ENCODE results near the gene INPP4A.

Gene INPP4A

DNA sequence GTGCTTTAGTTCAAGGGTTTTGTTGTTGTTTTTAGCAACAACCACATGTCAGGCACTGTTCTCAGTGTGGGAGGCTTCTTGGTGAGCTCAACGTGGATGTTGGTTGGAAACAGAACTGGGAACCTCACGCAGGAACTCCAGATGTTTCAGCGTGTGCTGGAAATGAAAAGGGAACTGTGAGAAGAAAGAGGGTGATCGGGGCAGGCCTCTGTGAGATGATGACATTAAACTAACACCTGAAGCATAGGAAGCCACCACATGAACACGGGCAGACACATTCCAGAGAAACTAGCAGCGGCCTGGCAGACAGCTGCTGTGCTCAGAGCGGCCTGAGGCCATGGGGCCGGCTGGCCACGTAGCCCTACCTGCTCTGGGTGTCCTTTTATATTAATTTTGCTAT lies 97.2 kb downstream of the INPP4A start:
- DNase-seq (ENCODE audit: low spot score) = no peak

DNA sequence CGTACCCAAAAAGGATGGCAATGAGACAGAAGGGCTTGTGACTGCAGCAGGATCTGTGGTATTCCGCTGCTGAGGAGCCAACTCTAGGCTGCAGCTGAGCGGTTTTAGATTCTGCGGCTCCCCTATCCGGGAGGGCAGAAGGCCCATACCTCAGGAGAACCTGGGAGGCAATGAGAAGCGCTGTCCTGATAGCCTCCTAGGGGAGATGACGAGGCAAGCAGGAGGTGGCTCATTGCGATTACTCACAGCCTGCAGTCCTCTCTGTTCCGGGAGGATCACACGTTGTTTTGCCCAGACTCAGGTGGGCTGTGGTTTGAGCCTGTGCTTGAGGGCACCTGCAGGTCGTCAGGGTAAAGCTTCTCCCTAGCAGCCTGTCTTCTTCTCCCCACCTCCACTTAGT lies 98.6 kb downstream of the INPP4A start:
- no peak for DNase-seq (ENCODE audit: low spot score)

DNA sequence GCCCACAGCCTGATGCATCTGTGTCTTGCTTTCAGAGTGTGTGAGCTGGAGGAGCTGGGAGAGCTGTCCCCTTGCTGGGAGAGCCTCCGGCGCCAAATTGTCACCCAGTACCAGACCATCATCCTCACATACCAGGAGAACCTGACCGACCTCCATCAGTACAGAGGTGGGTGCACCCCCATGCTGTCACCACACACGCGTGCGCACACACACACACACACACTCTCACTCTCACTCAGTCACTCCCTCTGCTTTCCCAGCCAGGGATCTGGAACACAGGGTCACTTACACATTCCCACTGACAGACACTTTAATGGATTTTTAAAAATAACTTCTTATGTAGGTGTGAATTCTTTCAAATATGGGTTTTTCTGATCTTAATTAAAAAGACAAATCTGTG lies 99.2 kb downstream of the INPP4A start:
- DNase-seq (ENCODE audit: low spot score) = no peak

DNA sequence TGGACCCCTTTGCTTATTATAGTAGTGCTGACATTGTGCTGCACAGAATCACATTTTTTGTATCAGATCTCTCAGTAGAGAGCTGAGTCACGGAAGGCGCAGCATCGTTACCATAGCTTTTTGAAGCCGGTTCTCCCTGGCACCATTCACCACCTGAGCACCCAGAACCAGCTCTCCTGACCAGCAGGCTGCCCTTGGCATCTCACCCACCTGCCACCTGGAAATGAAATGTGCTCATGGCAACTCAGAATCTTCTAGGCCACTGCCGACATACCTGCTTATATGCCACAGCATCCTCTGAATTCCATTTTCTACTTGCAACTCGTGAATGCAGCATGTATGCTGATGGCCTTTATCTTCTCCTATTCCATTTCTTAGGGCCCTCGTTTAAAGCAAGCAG lies 100.9 kb downstream of the INPP4A start:
- DNase-seq (ENCODE audit: low spot score) = no peak

DNA sequence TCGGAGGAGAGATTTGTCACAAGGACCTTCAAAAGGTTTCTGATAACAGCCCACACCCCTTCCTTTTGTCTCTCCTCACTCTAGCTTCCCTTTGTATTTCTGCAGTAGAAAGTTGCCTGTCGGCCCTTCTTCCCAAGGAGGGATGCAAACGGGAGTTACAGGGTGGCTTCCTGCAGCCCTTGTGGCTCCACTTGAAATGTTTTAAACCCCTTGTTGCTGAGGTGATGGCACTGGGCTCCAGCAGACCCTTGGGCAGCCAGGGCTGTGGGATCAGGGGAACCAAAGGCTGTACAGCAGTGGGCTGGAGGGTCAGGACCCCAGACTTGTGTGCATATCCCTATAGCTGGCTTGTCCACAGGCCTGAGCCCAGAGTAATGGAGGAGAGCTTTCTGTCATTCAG lies 101.5 kb downstream of the INPP4A start:
- no peak for DNase-seq (ENCODE audit: low spot score)

DNA sequence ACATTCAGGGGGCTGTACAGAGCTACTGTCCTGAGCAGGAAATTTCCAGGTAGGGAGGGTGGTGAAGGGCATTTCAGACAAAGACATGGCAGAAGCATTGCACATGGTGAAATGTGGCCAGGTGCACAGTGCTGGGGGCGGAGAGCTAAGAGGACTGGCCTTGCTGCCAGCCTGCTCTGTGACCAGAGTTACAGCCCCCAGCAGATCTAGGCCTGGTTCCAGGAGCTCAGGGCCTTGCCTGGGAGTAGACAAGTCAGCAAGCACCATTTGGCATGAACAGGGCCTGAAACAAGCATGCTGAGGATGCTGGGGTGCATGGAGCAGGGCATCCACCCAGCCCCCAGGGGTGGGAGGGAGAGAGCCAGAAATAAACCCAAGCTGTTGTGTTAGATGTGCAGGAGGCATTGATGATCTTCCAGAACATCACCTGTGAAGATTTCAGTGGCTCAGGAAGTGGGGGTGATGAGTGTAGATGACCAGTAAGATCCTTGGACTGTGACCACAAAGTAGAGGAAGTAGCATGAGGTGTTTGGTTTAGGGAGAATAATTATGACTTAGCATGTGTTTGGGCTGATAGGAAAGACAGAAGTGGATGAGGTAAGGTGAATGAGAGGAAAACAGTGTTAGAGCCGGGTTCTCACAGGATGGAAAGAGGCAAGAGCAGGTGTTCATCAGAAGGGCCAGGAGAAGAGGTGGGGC lies 102.6 kb downstream of the INPP4A start:
- DNase-seq (ENCODE audit: low spot score) = no peak

DNA sequence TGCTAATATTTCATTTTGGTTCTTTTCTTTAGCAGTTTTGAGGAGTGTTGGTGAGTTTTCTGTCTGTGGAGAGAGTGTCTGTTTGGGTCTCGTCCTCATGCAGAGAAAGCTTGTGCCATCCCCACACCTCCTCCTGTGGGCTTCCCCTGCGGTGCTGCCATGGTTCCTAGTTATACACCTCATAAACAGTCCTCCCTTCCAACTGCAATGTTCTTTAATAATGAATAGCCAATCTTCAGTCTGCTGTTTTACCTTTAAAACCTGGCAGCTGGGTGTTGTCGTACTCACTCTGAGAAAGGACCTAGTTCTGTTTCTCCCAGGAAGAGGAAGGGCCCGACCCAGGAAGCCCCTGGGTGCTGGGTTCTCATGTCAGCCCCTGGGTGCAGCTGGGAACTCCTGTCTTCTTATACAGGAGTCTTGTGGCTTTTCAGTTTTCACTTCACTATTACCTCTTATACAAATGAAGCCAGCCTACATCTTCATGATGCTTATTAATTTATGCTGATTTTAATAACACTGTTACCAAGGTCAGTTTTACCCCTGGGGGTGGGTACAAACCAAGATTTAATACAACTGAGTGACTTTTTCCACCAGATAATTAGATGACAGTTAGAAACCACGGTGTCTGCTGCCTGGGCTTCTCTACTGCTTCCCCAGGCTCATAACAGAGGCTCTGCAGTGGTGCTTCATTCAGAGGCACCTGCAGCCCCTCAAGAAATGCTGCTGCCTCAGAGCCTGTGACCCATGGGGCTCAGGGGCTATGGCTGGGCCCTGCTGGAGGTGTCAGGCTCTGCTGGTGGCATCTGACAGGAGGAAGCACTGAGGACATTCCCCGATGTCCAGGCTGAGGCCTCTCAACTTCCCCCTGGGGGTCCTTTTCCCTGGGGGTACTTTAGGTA lies 104.5 kb downstream of the INPP4A start:
- no peak for DNase-seq (ENCODE audit: low spot score)

DNA sequence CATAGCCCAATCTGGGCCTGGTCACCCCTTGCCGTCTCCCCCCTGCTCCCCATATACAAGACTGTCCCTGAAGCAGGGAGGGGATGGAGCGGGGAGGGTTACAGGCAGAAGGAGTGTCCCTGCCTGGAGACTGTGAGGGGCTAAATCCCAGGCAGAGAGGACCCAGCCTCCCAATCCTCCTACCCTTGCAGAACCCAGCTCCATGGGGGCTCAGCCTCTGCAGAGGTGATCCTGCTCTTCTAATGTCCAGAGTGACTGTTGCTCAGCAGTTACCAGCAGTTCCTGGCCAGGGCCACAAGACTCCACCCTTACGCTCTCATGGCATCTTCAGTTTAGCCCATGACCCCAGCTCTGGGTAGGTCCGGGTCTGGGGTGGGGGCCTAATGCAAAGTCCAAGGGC lies 105.5 kb downstream of the INPP4A start:
- DNase-seq (ENCODE audit: low spot score) = no peak

DNA sequence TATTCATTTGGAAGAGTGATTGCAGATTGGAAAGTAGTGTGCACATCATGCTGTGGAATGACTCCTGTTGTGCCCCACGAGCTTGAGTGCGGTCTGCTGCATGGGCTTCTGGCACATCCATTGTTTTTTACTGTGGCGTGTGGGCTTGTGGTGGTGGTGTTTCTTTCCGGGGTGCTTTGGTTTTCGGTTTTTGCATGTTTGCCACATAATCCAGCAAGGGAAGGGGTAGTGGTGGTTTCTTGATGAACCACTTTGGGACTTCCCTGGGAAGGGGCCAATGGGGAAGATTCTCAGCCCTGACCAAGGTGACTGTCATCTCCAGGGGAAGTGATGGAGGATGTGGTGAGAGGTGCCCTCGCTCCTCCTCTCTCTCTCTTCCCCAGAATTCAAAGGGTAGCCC lies 106.7 kb downstream of the INPP4A start:
- no peak for DNase-seq (ENCODE audit: low spot score)

DNA sequence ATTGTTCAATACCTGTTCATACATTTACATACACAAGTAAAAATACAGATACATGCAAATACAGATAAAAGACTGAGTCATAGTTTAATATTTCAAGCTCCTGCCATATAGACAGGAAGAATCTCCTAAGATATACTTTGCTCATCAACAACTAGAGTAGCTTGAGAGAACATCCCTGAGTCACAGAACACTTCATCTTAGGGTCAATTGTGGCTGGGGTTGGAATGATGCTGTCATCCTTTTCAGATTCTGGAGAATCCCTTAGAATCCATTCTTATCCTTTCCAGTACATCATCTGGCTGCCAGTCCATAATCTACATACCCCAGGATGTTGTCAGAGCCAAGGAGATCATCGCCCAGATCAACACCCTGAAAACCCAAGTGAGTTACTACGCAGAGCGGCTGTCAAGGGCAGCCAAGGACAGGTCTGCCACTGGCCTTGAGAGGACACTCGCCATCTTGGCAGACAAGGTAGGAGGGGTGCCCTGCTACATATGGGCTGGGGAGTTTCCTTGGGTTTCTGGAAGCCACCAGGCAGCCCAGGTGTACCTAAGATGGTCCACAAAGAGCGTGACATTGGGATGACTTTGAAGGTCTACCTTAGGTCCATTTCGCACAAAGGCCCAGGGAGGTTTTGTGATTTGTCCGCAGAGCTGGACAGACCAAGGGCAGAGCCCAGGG lies 108.0 kb downstream of the INPP4A start:
- DNase-seq (ENCODE audit: low spot score) = no peak

DNA sequence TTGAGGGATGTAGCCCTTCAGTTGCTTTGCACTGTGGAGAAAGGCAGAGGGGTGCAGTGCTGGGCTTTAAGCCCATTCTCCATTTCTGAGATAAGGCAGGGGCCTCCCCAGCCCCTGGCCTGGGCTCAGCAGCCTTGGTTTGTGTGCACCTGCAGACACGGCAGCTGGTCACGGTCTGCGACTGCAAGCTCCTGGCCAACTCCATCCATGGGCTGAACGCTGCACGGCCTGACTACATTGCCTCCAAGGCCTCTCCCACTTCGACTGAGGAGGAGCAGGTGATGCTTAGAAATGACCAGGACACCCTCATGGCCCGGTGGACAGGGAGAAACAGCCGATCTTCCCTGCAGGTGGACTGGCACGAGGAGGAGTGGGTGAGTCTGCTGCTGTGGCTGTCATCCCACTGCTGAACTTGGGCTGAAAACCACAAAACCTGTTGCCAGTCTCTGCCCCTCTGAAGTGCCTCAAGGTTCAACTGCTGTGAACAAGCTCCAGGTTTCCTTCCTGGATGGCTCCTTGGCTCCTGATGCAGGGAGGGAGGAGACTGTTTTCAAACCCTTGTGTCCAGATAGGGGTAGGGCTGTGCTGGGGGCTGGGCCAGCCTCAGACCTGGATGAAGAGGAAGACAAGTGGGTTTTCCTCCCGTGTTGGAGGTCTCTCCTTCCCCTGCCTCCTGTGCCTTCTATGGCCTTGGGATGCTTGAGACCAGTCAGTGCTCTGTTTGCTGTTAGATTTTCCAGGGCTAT lies 109.6 kb downstream of the INPP4A start:
- DNase-seq (ENCODE audit: low spot score) = no peak

DNA sequence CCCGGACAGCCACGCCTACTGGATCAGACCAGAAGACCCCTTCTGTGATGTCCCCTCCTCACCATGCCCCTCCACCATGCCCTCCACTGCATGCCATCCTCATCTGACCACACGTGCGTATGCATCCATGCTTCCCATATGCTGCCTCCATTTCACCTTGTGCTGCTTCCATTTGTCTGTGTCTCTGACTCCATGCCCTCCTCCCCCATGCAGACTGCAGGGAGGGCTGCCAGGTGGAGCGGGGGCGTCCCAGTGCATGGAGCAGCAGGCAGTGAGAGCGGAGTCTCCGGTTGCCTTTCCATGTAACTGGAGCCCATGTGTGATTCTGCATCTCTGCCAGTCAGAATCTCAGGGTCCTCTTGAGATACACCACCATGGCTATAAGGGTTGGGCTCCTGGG lies 111.0 kb downstream of the INPP4A start:
- DNase-seq (ENCODE audit: low spot score) = no peak

DNA sequence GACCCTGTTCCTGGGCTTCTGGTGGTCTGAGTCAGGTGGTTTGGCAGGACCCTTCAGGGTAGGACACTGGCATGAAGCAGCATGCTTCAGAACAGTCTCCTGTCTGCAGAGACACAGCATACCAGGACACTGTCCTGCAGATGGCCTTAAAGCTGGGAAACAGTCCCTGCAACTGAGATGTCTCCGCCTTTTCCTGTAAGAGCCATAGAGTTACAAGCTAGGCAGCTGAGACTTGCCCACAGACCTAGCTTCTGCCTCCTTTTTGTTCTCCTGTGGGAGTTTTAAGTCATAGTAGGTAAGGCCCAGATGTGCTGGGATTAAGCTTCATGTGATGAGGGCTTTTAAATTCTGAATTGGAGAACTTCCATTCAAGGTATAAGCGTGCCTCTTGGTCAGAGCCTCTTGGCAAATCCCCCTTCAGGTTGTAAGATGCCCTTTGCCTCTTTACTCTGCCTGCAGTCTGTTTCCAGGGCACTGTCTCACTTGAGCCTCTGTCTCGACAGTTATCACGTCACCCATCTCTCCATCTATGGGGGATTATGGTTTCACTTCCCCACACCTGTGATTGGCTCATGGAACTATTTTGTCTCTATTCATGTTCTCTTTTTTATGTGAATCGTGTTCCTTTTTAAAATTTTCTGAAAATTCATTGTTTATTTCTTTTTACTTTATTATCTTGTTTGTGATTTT lies 111.8 kb downstream of the INPP4A start:
- no peak for DNase-seq (ENCODE audit: low spot score)

DNA sequence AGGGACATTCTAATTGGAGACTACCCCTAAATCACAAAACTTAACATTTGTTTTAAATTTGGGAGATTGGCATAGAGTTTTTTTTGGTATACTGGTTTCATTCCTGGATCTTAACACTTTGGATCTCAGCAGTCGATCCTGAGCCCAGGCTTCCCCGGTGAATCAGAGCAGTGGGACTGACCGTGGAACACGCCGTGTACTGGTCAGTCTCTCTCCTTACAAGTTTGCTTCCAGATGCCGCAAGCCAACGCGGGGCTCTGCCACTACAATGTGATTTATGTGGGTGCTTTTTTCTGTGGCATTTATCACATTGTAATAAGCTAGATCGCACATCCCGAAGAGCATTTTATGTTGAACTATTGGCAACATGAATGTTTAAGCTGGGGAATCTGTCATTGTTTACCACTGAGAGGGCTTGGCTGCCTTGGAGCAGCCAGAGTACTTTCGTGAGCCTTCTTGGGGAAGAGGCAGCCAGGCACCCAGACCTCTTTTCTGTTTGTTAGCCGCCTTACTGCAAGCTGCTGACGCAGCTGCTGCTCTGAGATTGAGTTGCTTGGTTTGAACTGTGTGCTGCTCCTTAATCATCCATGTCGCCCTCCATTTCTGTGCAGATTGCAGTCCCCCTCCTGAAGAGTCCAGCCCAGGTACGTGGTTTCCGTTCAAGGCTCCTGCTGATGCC lies 114.3 kb downstream of the INPP4A start:
- DNase-seq (ENCODE audit: low spot score) = no peak

DNA sequence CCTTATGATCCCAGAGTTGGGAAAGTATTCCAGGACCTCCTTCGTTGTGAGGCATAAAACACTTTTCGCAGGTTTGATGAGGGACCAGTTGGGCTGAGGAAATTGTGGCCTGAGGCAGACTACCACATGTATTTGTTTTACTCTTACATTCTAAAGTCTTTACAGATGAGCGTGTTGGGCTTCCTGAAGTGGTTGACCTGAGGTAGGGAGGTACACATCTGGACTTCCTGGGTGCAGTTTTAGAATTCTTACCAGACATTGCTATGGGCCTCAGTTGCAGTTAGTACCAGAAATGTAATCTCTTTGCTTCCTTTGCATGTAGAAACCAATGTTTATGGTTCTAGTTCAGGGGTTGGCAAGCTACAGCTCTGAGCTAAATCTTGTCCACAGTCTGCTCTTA lies 114.9 kb downstream of the INPP4A start:
- DNase-seq (ENCODE audit: low spot score) = no peak

DNA sequence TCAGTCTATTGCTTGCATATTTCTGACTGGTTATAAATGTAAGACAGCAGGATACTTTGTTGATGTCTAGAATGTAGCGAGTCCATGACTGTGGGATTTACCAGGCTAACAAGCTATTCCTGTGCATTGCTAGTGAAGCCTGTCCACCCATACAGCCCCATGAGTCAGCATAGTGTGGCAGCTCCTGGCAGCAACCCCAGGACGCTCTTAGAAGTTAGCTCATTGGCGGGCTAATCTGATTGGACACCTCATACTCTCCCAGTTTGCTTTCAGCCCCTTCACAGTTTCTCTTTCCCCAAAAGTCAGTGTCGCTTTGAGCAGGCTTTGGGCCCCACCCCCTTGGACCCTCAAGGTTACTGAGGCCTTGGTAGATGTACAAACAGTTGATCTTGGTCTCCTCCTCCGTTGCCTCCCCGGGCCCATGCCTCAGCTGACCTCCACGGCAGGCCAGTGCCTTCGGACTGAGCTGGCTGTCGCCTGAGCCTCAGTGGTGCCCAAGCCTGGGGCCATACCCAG lies 115.7 kb downstream of the INPP4A start:
- DNase-seq (ENCODE audit: low spot score) = peak; percentile 84

DNA sequence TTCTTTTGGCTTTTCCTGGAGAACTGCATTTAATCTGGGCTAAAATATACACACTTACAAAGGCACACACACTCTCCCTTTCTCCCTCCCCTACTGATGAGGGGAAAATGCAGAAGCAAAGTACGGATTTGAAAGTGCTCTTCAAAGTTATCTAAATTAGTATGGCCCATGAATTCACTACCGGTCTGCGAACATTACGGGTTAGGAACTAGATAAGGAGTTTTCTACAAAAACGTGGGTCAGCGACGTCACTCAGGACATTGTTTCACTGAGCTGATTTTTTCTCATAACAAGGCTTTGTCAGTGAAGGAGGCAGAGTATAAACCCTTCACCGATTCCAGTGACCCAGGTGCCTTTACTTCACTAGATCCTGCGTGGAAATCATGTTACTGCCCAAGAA lies 116.4 kb downstream of the INPP4A start:
- DNase-seq (ENCODE audit: low spot score) = no peak

DNA sequence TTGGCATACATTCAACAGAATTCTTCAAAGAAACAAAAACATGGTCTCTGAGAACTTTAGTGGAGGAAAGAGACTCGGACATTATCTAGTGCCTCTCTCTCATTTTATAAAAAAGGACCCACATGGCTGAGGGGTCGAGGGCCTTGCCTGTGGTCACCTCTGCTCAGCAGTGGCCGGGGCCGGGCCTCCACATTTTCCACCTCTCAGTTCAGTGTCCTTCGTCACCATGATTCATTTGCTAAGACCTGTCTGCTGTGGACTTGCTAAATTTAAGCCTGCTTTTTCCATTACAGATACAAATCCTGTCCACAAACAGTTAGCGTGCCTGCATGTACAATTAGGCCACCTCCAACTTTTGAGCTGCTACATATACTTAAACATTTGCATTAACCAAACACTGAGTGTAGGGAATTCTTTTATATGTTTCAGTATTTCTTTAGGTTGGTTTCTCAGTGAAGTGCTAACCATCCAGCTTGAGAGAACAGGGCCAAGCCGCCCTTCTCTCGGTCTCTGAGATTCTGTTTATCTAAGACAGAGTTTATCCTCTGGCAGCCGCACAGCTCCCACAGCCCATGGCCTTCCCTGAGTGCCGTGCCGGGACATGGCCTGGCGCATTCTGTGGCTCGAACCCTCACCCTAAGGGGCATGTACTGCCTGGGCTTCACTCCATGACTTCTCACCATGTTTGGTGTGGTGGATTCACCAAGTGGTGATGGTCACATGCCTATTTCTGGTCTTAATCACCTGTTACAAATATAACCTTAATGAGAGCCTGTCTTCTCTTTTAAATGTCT lies 117.4 kb downstream of the INPP4A start:
- no peak for DNase-seq (ENCODE audit: low spot score)

DNA sequence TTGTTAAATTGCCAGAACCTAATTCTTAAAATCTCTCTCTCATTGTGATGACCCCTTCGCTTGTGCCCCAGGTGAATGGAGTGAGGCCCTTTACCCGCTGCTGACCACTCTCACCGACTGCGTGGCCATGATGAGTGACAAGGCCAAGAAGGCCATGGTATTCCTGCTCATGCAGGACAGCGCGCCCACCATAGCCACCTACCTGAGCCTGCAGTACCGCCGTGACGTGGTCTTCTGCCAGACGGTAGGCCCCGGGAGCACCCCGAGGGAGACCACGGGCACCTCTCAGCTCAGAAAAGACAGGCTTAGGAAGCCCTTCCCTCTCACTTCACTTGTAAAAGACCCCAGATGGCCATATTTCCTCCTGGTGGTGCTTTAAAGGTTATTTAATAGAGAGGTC lies 118.7 kb downstream of the INPP4A start:
- DNase-seq (ENCODE audit: low spot score) = no peak

DNA sequence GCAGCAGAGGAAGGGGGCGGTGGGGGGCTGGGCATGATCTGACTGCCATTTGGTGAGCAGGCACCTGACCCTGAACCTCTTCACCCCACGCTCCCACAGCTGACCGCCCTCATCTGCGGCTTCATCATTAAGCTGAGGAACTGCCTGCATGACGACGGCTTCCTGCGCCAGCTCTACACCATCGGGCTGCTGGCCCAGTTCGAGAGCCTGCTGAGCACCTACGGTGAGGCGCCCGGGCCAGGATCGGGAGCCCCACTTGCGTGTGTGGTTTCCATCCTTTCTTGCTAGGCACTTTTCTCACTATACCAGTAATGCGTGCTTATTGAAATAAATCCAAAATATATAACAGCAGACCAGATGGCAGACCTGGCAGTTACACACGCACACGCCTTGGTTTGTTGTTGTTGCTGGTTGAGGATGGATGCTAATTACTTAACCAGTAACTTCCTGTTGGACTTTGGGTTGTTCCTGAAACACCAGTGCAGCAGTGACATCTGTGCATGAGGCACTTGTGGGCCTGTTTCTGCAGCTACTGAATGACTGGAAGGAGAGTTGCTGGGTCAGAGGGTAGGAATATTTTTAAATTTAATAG lies 120.0 kb downstream of the INPP4A start:
- no peak for DNase-seq (ENCODE audit: low spot score)
